Breast epithelium (tissue), 3 donors: ENCODE measurements around the gene C1orf56.

Experiments used
- CTCF ChIP-seq, 3 donors: fragments of 450-650 bp; IDR thresholded peaks; one replicate each; pipeline ENCODE4 v1.5.1; 2016 to 2017; ENCODE audit warnings: antibody characterized with exemption in 3 of 3, mild to moderate bottlenecking in 3 of 3, moderate library complexity in 3 of 3
- POLR2AphosphoS5 ChIP-seq, 3 donors: sonication (generic); formaldehyde crosslinking; IDR thresholded peaks; one replicate each; pipeline ENCODE4 v1.6.1; 2017; ENCODE audit warnings: antibody characterized with exemption in 3 of 3

- TF ChIP-seq CTCF (IDR thresholded peaks at IDR 0.05) (no peak), POLR2AphosphoS5 (IDR thresholded peaks at IDR 0.05) (no peak)
Measured at GRCh38 chr1:151003180-151003579, 44.4 kb upstream of the C1orf56 start.
